H7 (cell line): Measurements from ENCODE around the gene PSMG4. TPM values are rescaled to one million over a fixed set of nuclear protein-coding genes. Genes with fewer than 3 reads are reported as not detected.

Source experiments
- DNase-seq: peaks from one replicate; pipeline ENCODE4 v3.0.0; 2012
- H3K27me3 ChIP-seq: 2 replicates; pipeline ENCODE4 v1.6.0; 2011; ENCODE audit warnings: mild to moderate bottlenecking, low read length; ENCODE audit not compliant: control insufficient read depth, insufficient read depth
- H3K36me3 ChIP-seq: replicated peaks from 2 replicates; pipeline ENCODE4 v1.5.1; 2011; ENCODE audit warnings: low read length; ENCODE audit not compliant: control insufficient read depth, insufficient read depth
- H3K4me3 ChIP-seq: 2 replicates; pipeline ENCODE4 v1.5.1; 2011; ENCODE audit warnings: low read depth, mild to moderate bottlenecking, control low read depth, low read length, moderate library complexity; ENCODE audit not compliant: insufficient read depth
- total RNA-seq: library from RNA; depleted of rRNA; stranded (reverse); fragments of >200 nt; shearing (Covaris generic); gene quantifications from 2 replicates; pipeline ENCODE4 v1.2.3, GENCODE V29; 2014

Gene PSMG4
- total RNA-seq, 1 experiment from 2014 or later, result 37.9 TPM

GRCh38 chr6:3291346-3291745 lies 32.6 kb downstream of the PSMG4 start:
- DNase-seq, result no peak

GRCh38 chr6:3291987-3292386 lies 33.2 kb downstream of the PSMG4 start:
- H3K36me3 ChIP-seq, result no peaks in the 10 kb centered on the region; the same call in none of the 2 replicates
- DNase-seq, result no peak
- no peak overlapping the region for H3K4me3 ChIP-seq
- H3K27me3 ChIP-seq, result no peaks in the 10 kb centered on the region

More at GRCh38 chr6:3291346-3291745, 32.6 kb downstream of the PSMG4 start:
- Histone ChIP-seq H3K27me3 (no peaks in the 10 kb centered on the region), H3K36me3 (no peaks in the 10 kb centered on the region; the same call in none of the 2 replicates), H3K4me3 (no peak overlapping the region)

- no peak for DNase-seq
- H3K27me3 ChIP-seq, result no peaks in the 10 kb centered on the region
Measured at GRCh38 chr6:3292431-3293197, 33.9 kb downstream of the PSMG4 start.

GRCh38 chr6:3293271-3294155 lies 34.8 kb downstream of the PSMG4 start:
- Histone ChIP-seq H3K36me3 (no peaks in the 10 kb centered on the region; the same call in none of the 2 replicates), H3K27me3 (no peaks in the 10 kb centered on the region), H3K4me3 (no peak overlapping the region)
- no peak for DNase-seq

More at GRCh38 chr6:3292431-3293197, 33.9 kb downstream of the PSMG4 start:
- Histone ChIP-seq H3K36me3 (no peaks in the 10 kb centered on the region; the same call in none of the 2 replicates), H3K4me3 (no peak overlapping the region)

- no peaks in the 10 kb centered on the region for H3K27me3 ChIP-seq
- no peak for DNase-seq
- no peaks in the 10 kb centered on the region; the same call in none of the 2 replicates for H3K36me3 ChIP-seq
- H3K4me3 ChIP-seq, result no peak overlapping the region
Measured at GRCh38 chr6:3294396-3294795, 35.6 kb downstream of the PSMG4 start.

GRCh38 chr6:3294921-3295871 lies 36.4 kb downstream of the PSMG4 start:
- Histone ChIP-seq H3K4me3 (no peak overlapping the region), H3K36me3 (no peaks in the 10 kb centered on the region; the same call in none of the 2 replicates), H3K27me3 (no peaks in the 10 kb centered on the region)
- peak; percentile 82 for DNase-seq

- Histone ChIP-seq H3K4me3 (no peak overlapping the region), H3K36me3 (no peaks in the 10 kb centered on the region; the same call in 1 of the 2 replicates), H3K27me3 (no peaks in the 10 kb centered on the region)
- no peak for DNase-seq
Measured at GRCh38 chr6:3296078-3296477, 37.3 kb downstream of the PSMG4 start.

GRCh38 chr6:3296537-3296936 lies 37.8 kb downstream of the PSMG4 start:
- H3K27me3 ChIP-seq, result no peaks in the 10 kb centered on the region
- no peaks in the 10 kb centered on the region; the same call in 1 of the 2 replicates for H3K36me3 ChIP-seq
- no peak for DNase-seq
- no peak overlapping the region for H3K4me3 ChIP-seq

- Histone ChIP-seq H3K36me3 (no peaks in the 10 kb centered on the region; the same call in 1 of the 2 replicates), H3K27me3 (no peaks in the 10 kb centered on the region), H3K4me3 (no peak overlapping the region)
- no peak for DNase-seq
Measured at GRCh38 chr6:3297006-3297405, 38.3 kb downstream of the PSMG4 start.

- H3K27me3 ChIP-seq, result no peaks in the 10 kb centered on the region
- H3K36me3 ChIP-seq, result no peaks in the 10 kb centered on the region; the same call in 1 of the 2 replicates
- no peak overlapping the region for H3K4me3 ChIP-seq
- no peak for DNase-seq
Measured at GRCh38 chr6:3297909-3298308, 39.2 kb downstream of the PSMG4 start.

- Histone ChIP-seq H3K27me3 (no peaks in the 10 kb centered on the region), H3K36me3 (no peaks in the 10 kb centered on the region; the same call in 1 of the 2 replicates), H3K4me3 (no peak overlapping the region)
- DNase-seq, result no peak
Measured at GRCh38 chr6:3299221-3299620, 40.5 kb downstream of the PSMG4 start.

GRCh38 chr6:3301506-3301905 lies 42.8 kb downstream of the PSMG4 start:
- no peak overlapping the region for H3K4me3 ChIP-seq
- no peaks in the 10 kb centered on the region for H3K27me3 ChIP-seq
- no peak for DNase-seq
- H3K36me3 ChIP-seq, result no peaks in the 10 kb centered on the region; the same call in 1 of the 2 replicates

- no peak for DNase-seq
- Histone ChIP-seq H3K27me3 (no peaks in the 10 kb centered on the region), H3K36me3 (no peaks in the 10 kb centered on the region), H3K4me3 (no peak overlapping the region)
Measured at GRCh38 chr6:3303795-3304411, 45.2 kb downstream of the PSMG4 start.
